ENCODE data around the gene RARS2.

DNA sequence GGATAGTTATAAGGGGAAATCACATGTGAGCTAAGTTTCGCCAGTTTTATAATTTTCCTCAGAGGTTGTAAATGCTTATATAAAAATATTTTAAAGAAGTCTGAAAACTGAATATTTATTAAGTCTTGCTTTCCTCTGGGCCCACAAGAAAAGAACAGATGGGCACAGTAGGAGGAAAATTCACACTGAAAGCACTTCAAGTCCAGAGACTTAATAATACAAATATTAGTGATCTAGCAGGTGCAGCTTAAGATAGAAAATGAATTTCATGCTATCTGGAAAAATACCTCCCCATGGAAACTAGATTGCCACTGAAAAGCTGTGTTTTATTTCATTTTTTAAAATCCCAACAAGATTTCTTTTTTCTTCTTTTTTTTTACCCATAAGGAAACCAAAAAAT, 47.3 kb upstream of the RARS2 start:
- no peak for TF ChIP-seq POLR2A (IDR thresholded peaks at IDR 0.05)
- TF ChIP-seq, protein P1, sequence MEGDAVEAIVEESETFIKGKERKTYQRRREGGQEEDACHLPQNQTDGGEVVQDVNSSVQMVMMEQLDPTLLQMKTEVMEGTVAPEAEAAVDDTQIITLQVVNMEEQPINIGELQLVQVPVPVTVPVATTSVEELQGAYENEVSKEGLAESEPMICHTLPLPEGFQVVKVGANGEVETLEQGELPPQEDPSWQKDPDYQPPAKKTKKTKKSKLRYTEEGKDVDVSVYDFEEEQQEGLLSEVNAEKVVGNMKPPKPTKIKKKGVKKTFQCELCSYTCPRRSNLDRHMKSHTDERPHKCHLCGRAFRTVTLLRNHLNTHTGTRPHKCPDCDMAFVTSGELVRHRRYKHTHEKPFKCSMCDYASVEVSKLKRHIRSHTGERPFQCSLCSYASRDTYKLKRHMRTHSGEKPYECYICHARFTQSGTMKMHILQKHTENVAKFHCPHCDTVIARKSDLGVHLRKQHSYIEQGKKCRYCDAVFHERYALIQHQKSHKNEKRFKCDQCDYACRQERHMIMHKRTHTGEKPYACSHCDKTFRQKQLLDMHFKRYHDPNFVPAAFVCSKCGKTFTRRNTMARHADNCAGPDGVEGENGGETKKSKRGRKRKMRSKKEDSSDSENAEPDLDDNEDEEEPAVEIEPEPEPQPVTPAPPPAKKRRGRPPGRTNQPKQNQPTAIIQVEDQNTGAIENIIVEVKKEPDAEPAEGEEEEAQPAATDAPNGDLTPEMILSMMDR (IDR thresholded peaks at IDR 0.05), result no peak

Data from upper lobe of left lung (tissue), 4 donors.